H9 (cell line): ENCODE measurements around the gene C17orf107. TPM values are rescaled to one million over a fixed set of nuclear protein-coding genes. Genes with fewer than 3 reads are reported as not detected.

Experiments
- DNase-seq: peaks from one replicate; pipeline ENCODE4 v3.0.0-alpha.2; 2017
- H2AFZ ChIP-seq: one replicate; pipeline ENCODE4 v1.6.1; 2013; ENCODE audit warnings: mild to moderate bottlenecking, low read length, control low read depth, moderate library complexity
- H2AK5ac ChIP-seq: 2 replicates; pipeline ENCODE4 v1.6.1; 2013; ENCODE audit warnings: low read length, control low read depth, mixed read lengths; ENCODE audit not compliant: insufficient read length
- H2BK120ac ChIP-seq: one replicate; pipeline ENCODE4 v1.6.1; 2013; ENCODE audit warnings: low read depth, mild to moderate bottlenecking, low read length, control low read depth, inconsistent platforms; ENCODE audit not compliant: poor library complexity, severe bottlenecking
- H2BK12ac ChIP-seq: 2 replicates; pipeline ENCODE4 v1.6.1; 2013; ENCODE audit warnings: low read length, control low read depth, mixed read lengths, low read depth; ENCODE audit not compliant: insufficient read length
- H2BK15ac ChIP-seq: 2 replicates; pipeline ENCODE4 v1.6.1; 2013; ENCODE audit warnings: low read depth, low read length, control low read depth
- H2BK20ac ChIP-seq: one replicate; pipeline ENCODE4 v1.6.1; 2013; ENCODE audit warnings: low read depth, mild to moderate bottlenecking, low read length, control low read depth, inconsistent platforms; ENCODE audit not compliant: poor library complexity, severe bottlenecking
- H2BK5ac ChIP-seq: 2 replicates; pipeline ENCODE4 v1.6.1; 2013; ENCODE audit warnings: low read length, control low read depth, mixed read lengths; ENCODE audit not compliant: insufficient read length
- H3K14ac ChIP-seq: 2 replicates; pipeline ENCODE4 v1.6.1; 2013; ENCODE audit warnings: low read length, control low read depth; ENCODE audit not compliant: insufficient read depth
- H3K18ac ChIP-seq: 2 replicates; pipeline ENCODE4 v1.6.1; 2013; ENCODE audit warnings: low read depth, mild to moderate bottlenecking, mixed read lengths, low read length, control low read depth; ENCODE audit not compliant: insufficient read length
- H3K23ac ChIP-seq: 2 replicates; pipeline ENCODE4 v1.6.1; 2013; ENCODE audit warnings: low read length, control low read depth, mixed read lengths, low read depth; ENCODE audit not compliant: insufficient read length
- H3K23me2 ChIP-seq: 2 replicates; pipeline ENCODE4 v1.6.1; 2013; ENCODE audit warnings: low read depth, mild to moderate bottlenecking, mixed read lengths, low read length, control low read depth; ENCODE audit not compliant: insufficient read length, poor library complexity, severe bottlenecking
- H3K27ac ChIP-seq: 2 replicates; pipeline ENCODE4 v1.5.1; 2013; ENCODE audit warnings: low read length, control low read depth, mixed read lengths, low read depth; ENCODE audit not compliant: insufficient read length
- H3K27me3 ChIP-seq: 2 replicates; pipeline ENCODE4 v1.6.1; 2013; ENCODE audit warnings: low read length, control low read depth, inconsistent platforms; ENCODE audit not compliant: insufficient read depth
- H3K4ac ChIP-seq: 2 replicates; pipeline ENCODE4 v1.6.1; 2013; ENCODE audit warnings: low read depth, mild to moderate bottlenecking, control low read depth, inconsistent platforms, low read length, moderate library complexity
- H3K4me1 ChIP-seq: 2 replicates; pipeline ENCODE4 v1.6.1; 2013; ENCODE audit warnings: low read length, control low read depth, inconsistent platforms; ENCODE audit not compliant: insufficient read depth
- H3K4me2 ChIP-seq: 2 replicates; pipeline ENCODE4 v1.6.1; 2013; ENCODE audit warnings: low read length, control low read depth, mixed read lengths; ENCODE audit not compliant: insufficient read length, insufficient read depth
- H3K56ac ChIP-seq: 2 replicates; pipeline ENCODE4 v1.6.1; 2013; ENCODE audit warnings: low read depth, mild to moderate bottlenecking, mixed read lengths, low read length, control low read depth; ENCODE audit not compliant: insufficient read length
- H3K79me1 ChIP-seq: 2 replicates; pipeline ENCODE4 v1.6.1; 2013; ENCODE audit warnings: low read depth, mild to moderate bottlenecking, moderate library complexity, low read length, control low read depth, inconsistent platforms; ENCODE audit not compliant: insufficient read depth, poor library complexity, severe bottlenecking
- H3K79me2 ChIP-seq: 2 replicates; pipeline ENCODE4 v1.6.1; 2013; ENCODE audit warnings: low read length, control low read depth, inconsistent platforms; ENCODE audit not compliant: insufficient read depth
- H3K9ac ChIP-seq: 2 replicates; pipeline ENCODE4 v1.6.1; 2013; ENCODE audit warnings: low read length, control low read depth, mixed read lengths; ENCODE audit not compliant: insufficient read length; ENCODE audit errors: extremely low read depth
- H3K9me3 ChIP-seq: one replicate; pipeline ENCODE4 v1.6.1; 2013; ENCODE audit warnings: low read depth, low read length, inconsistent platforms; ENCODE audit not compliant: control insufficient read depth
- H3T11ph ChIP-seq: one replicate; pipeline ENCODE4 v1.6.1; 2013; ENCODE audit warnings: mild to moderate bottlenecking, low read length, control low read depth, inconsistent platforms
- H4K20me1 ChIP-seq: one replicate; pipeline ENCODE4 v1.6.1; 2013; ENCODE audit not compliant: control insufficient read depth, insufficient read length, insufficient read depth
- H4K5ac ChIP-seq: 2 replicates; pipeline ENCODE4 v1.6.1; 2013; ENCODE audit warnings: low read depth, mild to moderate bottlenecking, mixed read lengths, low read length, control low read depth; ENCODE audit not compliant: insufficient read length
- H4K8ac ChIP-seq: replicated peaks from 2 replicates; pipeline ENCODE4 v1.6.1; 2013; ENCODE audit warnings: low read length, control low read depth, mixed read lengths, low read depth; ENCODE audit not compliant: insufficient read length
- H4K91ac ChIP-seq: 2 replicates; pipeline ENCODE4 v1.6.1; 2013; ENCODE audit warnings: low read depth, mild to moderate bottlenecking, moderate library complexity, mixed read lengths, low read length, control low read depth; ENCODE audit not compliant: insufficient read length
- H3K27ac Mint-ChIP-seq, 3 experiments: 2 replicates in 2 of 3; 3 replicates in 1 of 3; pipeline ENCODE4 v1.8.0; 2020 to 2021; ENCODE audit warnings: mixed read lengths in 3 of 3, mild to moderate bottlenecking in 1 of 3, moderate library complexity in 1 of 3
- H3K27me3 Mint-ChIP-seq: 2 replicates; pipeline ENCODE4 v1.8.0; 2021; ENCODE audit warnings: low read depth, mild to moderate bottlenecking, moderate library complexity, mixed read lengths
- H3K36me3 Mint-ChIP-seq, 3 experiments: 2 replicates in 2 of 3; 3 replicates in 1 of 3; pipeline ENCODE4 v1.8.0; 2020 to 2021; ENCODE audit warnings: low read depth in 3 of 3, mixed read lengths in 3 of 3; ENCODE audit not compliant: insufficient read depth in 1 of 3
- H3K4me1 Mint-ChIP-seq, 2 experiments: 2 replicates each; pipeline ENCODE4 v1.8.0; 2020; ENCODE audit warnings: mixed read lengths in 2 of 2
- H3K4me3 Mint-ChIP-seq, 2 experiments: 2 replicates in 1 of 2; 3 replicates in 1 of 2; pipeline ENCODE4 v1.8.0; 2020 to 2021; ENCODE audit warnings: mild to moderate bottlenecking in 2 of 2, mixed read lengths in 2 of 2, moderate library complexity in 1 of 2
- H3K9me3 Mint-ChIP-seq, 2 experiments: 2 replicates in 1 of 2; 3 replicates in 1 of 2; pipeline ENCODE4 v1.8.0; 2020; ENCODE audit warnings: mild to moderate bottlenecking in 2 of 2, mixed read lengths in 2 of 2, moderate library complexity in 1 of 2
- WGBS: extraction: QIAGEN DNeasy Blood & Tissue Kit; methylation state at CpG from one replicate; pipeline ENCODE4 v1.1.7; 2013; ENCODE audit warnings: missing lambda C conversion rate, low lambda C conversion rate, mixed read lengths; ENCODE audit not compliant: insufficient read length; ENCODE audit errors: extremely low coverage; 5-methylcytosine and 5-hydroxymethylcytosine counted together
- total RNA-seq: library from RNA; stranded (reverse); gene quantifications from 2 replicates; pipeline ENCODE4 v1.2.1, GENCODE V29; 2021
- TF ChIP-seq, protein P1 (sequence below): fragments of 200-600 bp; sonication (generic); conservative IDR thresholded peaks from 3 replicates; pipeline ENCODE4 v1.8.0; 2021; ENCODE audit warnings: antibody characterized with exemption, mild to moderate bottlenecking

The C17orf107 gene
- total RNA-seq, 1 experiment from 2014 or later = 4.4 TPM

GRCh38 chr17:4936436-4936835 is 37.1 kb downstream of the C17orf107 start:
- no peak overlapping the region for H2BK5ac ChIP-seq
- no peaks in the 10 kb centered on the region; a peak in 1 of 5 replicates for H3K9me3 Mint-ChIP-seq
- H3K9ac ChIP-seq = no peak overlapping the region
- H2BK12ac ChIP-seq = no peak overlapping the region
- H3K79me2 ChIP-seq = peaks cover 6% of the 10 kb centered on the region; the same call in 1 of the 2 replicates
- H3K4me3 Mint-ChIP-seq = peak overlapping the region in 1 of 2 experiments; percentile 31; a peak in 1 of 5 replicates
- H3K27me3 ChIP-seq = no peaks in the 10 kb centered on the region
- no peak overlapping the region for H3K18ac ChIP-seq
- no peak overlapping the region for H3K4me2 ChIP-seq
- TF ChIP-seq, protein P1, sequence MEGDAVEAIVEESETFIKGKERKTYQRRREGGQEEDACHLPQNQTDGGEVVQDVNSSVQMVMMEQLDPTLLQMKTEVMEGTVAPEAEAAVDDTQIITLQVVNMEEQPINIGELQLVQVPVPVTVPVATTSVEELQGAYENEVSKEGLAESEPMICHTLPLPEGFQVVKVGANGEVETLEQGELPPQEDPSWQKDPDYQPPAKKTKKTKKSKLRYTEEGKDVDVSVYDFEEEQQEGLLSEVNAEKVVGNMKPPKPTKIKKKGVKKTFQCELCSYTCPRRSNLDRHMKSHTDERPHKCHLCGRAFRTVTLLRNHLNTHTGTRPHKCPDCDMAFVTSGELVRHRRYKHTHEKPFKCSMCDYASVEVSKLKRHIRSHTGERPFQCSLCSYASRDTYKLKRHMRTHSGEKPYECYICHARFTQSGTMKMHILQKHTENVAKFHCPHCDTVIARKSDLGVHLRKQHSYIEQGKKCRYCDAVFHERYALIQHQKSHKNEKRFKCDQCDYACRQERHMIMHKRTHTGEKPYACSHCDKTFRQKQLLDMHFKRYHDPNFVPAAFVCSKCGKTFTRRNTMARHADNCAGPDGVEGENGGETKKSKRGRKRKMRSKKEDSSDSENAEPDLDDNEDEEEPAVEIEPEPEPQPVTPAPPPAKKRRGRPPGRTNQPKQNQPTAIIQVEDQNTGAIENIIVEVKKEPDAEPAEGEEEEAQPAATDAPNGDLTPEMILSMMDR = no peak
- DNase-seq = peak; percentile 25
- no CpG with 5 or more reads among the region's 3 CpGs for WGBS
- peaks cover 7% of the 10 kb centered on the region for H4K20me1 ChIP-seq
- no peaks in the 10 kb centered on the region for H3K4me1 ChIP-seq
- H4K5ac ChIP-seq = no peak overlapping the region
- H2AK5ac ChIP-seq = no peak overlapping the region
- peak overlapping the region in 2 of 3 experiments; percentile 28 to 29; a peak in 1 of 7 replicates for H3K27ac Mint-ChIP-seq
- H3K36me3 Mint-ChIP-seq = peaks cover 19 to 51% (median 28%) of the 10 kb centered on the region in 3 experiments
- no peak overlapping the region for H4K91ac ChIP-seq
- no peak overlapping the region for H3K4ac ChIP-seq
- no peak overlapping the region for H3T11ph ChIP-seq
- H2AFZ ChIP-seq = no peak overlapping the region
- no peak overlapping the region for H2BK15ac ChIP-seq
- no peak overlapping the region for H2BK120ac ChIP-seq
- H3K27me3 Mint-ChIP-seq = no peaks in the 10 kb centered on the region; the same call in none of the 2 replicates
- no peak overlapping the region for H3K23ac ChIP-seq
- no peak overlapping the region for H4K8ac ChIP-seq
- H3K4me1 Mint-ChIP-seq = peaks cover 33 to 37% of the 10 kb centered on the region in 2 experiments
- H3K9me3 ChIP-seq = no peaks in the 10 kb centered on the region
- no peak overlapping the region for H3K14ac ChIP-seq
- H2BK20ac ChIP-seq = no peak overlapping the region
- peaks cover 17% of the 10 kb centered on the region for H3K23me2 ChIP-seq
- no peak overlapping the region for H3K27ac ChIP-seq
- peaks cover 5% of the 10 kb centered on the region for H3K79me1 ChIP-seq
- no peak overlapping the region for H3K56ac ChIP-seq
